Fibroblast of lung (primary cell): Measurements from ENCODE around the gene PDZD4. TPM values are rescaled to one million over a fixed set of nuclear protein-coding genes. Genes with fewer than 3 reads are reported as not detected.

ENCODE experiments used
- DNase-seq, 2 donors: peaks; one replicate each; pipeline versions ENCODE4 v3.0.0 to v3.0.0-alpha.2; 2010; ENCODE audit warnings: low read depth in 2 of 2
- H2AFZ ChIP-seq: 2 replicates; pipeline ENCODE4 v1.5.1; 2012; ENCODE audit warnings: low read length, control low read depth, inconsistent platforms
- H3K27ac ChIP-seq: 2 replicates; pipeline ENCODE4 v1.5.1; 2011; ENCODE audit warnings: low read length, control low read depth; ENCODE audit not compliant: insufficient read depth
- H3K27me3 ChIP-seq: 2 replicates; pipeline ENCODE4 v1.5.1; 2011; ENCODE audit warnings: mild to moderate bottlenecking, low read length; ENCODE audit not compliant: control insufficient read depth, insufficient read depth
- H3K36me3 ChIP-seq: 2 replicates; pipeline ENCODE4 v1.5.1; 2011; ENCODE audit warnings: low read length; ENCODE audit not compliant: control insufficient read depth, insufficient read depth
- H3K4me1 ChIP-seq: 2 replicates; pipeline ENCODE4 v1.5.1; 2011; ENCODE audit warnings: low read length; ENCODE audit not compliant: control insufficient read depth, insufficient read depth; ENCODE audit errors: extremely low read depth
- H3K4me2 ChIP-seq: 2 replicates; pipeline ENCODE4 v1.5.1; 2011; ENCODE audit warnings: low read length, control low read depth; ENCODE audit not compliant: insufficient read depth; ENCODE audit errors: extremely low read depth
- H3K4me3 ChIP-seq, 4 experiments: fragments of 200-600 bp in 1 of 4; sonication (generic) in 1 of 4; replicated peaks in 1 of 4; 2 replicates each; pipeline ENCODE4 v1.5.1; 2011 to 2016; ENCODE audit warnings: low read length in 4 of 4, low read depth in 3 of 4, mild to moderate bottlenecking in 3 of 4, control low read depth in 2 of 4, inconsistent platforms in 1 of 4, mixed read lengths in 1 of 4; ENCODE audit not compliant: insufficient read depth in 1 of 4; ENCODE audit errors: control extremely low read depth in 1 of 4
- H3K79me2 ChIP-seq: 2 replicates; pipeline ENCODE4 v1.5.1; 2012; ENCODE audit warnings: mild to moderate bottlenecking, low read length, inconsistent platforms; ENCODE audit not compliant: control insufficient read depth, insufficient read depth
- H3K9ac ChIP-seq: 2 replicates; pipeline ENCODE4 v1.5.1; 2011; ENCODE audit warnings: mild to moderate bottlenecking, low read length, control low read depth; ENCODE audit not compliant: insufficient read depth
- H3K9me3 ChIP-seq: 2 replicates; pipeline ENCODE4 v1.5.1; 2012; ENCODE audit warnings: low read depth, low read length; ENCODE audit not compliant: control insufficient read depth, insufficient read depth
- H4K20me1 ChIP-seq: 2 replicates; pipeline ENCODE4 v1.5.1; 2011; ENCODE audit warnings: low read length; ENCODE audit not compliant: control insufficient read depth, insufficient read depth; ENCODE audit errors: extremely low read depth
- EZH2 ChIP-seq: IDR thresholded peaks from 2 replicates; pipeline ENCODE4 v1.5.1; 2012; ENCODE audit warnings: low read length, control low read depth, mild to moderate bottlenecking; ENCODE audit errors: missing control alignments
- polyA plus RNA-seq, 2 donors: library from polyadenylated mRNA; depleted of rRNA in 1 of 2; stranded (reverse) in 1 of 2; unstranded in 1 of 2; fragments of >200 nt; gene quantifications; 2 replicates each; pipeline ENCODE4 v1.2.1, GENCODE V29; 2011 to 2012; ENCODE audit warnings: missing spikeins in 1 of 2
- total RNA-seq: library from RNA; depleted of rRNA; stranded (reverse); fragments of >200 nt; gene quantifications from 2 replicates; pipeline ENCODE4 v1.2.1, GENCODE V29; 2014
- TF ChIP-seq, protein P1 (sequence below), 2 donors: IDR thresholded peaks in 1 of 2; conservative IDR thresholded peaks in 1 of 2; 1 replicate in 1 of 2; 2 replicates in 1 of 2; pipeline ENCODE4 v1.5.1; 2011 to 2012; ENCODE audit warnings: low read length in 2 of 2, control low read depth in 1 of 2, inconsistent platforms in 1 of 2, low read depth in 1 of 2, mild to moderate bottlenecking in 1 of 2

Gene PDZD4
- total and polyA plus RNA-seq, 2 donors (not counting 1 experiment from before 2014, with no cell fraction given), result under 0.01 to 0.10 TPM

DNA sequence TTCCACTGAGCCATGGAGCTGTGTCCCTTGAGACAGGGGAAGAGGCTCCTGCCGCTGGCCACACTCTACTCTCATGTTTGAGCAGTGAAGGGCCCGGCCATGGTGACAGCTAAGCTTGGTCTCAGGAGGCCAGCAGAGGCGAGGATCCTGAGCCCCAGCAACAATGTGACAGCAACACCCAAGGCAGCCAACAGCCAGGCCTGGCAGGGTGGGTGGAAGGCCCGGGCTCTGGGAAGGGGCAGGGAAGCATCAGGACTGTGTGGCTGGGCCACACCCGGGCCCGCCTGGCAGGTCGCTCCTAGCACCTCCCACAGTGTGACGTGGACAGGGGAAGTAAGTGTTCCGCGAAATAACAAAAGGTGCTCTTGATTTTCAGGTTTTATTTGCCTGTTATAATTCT lies 30.8 kb upstream of the PDZD4 start:
- H2AFZ ChIP-seq, result no peak overlapping the region
- H3K27ac ChIP-seq, result no peak overlapping the region
- no peak overlapping the region for H3K9ac ChIP-seq
- no peak overlapping the region for H3K4me3 ChIP-seq
- no peaks in the 10 kb centered on the region for H3K27me3 ChIP-seq
- no peak for DNase-seq
- no peaks in the 10 kb centered on the region for H4K20me1 ChIP-seq
- no peaks in the 10 kb centered on the region for H3K4me1 ChIP-seq
- H3K36me3 ChIP-seq, result no peaks in the 10 kb centered on the region
- TF ChIP-seq, protein P1, sequence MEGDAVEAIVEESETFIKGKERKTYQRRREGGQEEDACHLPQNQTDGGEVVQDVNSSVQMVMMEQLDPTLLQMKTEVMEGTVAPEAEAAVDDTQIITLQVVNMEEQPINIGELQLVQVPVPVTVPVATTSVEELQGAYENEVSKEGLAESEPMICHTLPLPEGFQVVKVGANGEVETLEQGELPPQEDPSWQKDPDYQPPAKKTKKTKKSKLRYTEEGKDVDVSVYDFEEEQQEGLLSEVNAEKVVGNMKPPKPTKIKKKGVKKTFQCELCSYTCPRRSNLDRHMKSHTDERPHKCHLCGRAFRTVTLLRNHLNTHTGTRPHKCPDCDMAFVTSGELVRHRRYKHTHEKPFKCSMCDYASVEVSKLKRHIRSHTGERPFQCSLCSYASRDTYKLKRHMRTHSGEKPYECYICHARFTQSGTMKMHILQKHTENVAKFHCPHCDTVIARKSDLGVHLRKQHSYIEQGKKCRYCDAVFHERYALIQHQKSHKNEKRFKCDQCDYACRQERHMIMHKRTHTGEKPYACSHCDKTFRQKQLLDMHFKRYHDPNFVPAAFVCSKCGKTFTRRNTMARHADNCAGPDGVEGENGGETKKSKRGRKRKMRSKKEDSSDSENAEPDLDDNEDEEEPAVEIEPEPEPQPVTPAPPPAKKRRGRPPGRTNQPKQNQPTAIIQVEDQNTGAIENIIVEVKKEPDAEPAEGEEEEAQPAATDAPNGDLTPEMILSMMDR (conservative IDR thresholded peaks at IDR 0.05 in 1 of 2, IDR thresholded peaks at IDR 0.05 in 1 of 2; ENCODE audit: low read depth in 1 of 2, low read length in 2 of 2), result no peak
- no peak for TF ChIP-seq EZH2
- H3K9me3 ChIP-seq, result no peaks in the 10 kb centered on the region
- no peaks in the 10 kb centered on the region for H3K79me2 ChIP-seq
- no peak overlapping the region for H3K4me2 ChIP-seq

DNA sequence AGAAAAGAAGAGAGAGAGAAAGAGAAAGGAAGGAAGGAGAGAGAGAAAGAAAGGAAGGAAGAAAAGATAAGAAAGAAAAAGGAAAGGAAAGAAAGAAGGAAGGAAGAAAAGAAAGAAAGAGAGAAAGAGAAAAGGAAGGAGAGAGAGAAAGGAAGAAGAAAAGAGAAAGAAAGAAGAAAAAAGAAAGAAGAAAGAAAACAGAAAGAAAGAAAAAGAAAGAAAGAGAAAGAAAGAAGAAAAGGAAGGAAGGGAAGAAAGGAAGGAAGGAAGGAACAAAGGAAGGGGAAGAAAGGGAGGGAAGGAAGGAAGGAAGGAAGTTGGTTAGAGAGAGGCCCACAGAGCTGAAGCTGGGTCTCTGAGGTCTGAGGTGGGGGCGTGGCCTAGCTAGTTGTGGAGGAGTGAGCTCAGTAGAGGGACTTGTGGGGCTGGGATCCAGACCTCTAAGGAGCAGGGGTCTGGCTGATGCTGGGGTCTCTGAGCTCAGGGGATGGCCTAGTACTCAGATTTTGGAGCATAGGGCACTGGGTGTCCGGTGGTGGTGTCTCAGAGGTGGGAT lies 27.1 kb upstream of the PDZD4 start:
- no peaks in the 10 kb centered on the region for H3K9me3 ChIP-seq
- no peaks in the 10 kb centered on the region for H3K79me2 ChIP-seq
- no peak overlapping the region for H2AFZ ChIP-seq
- H3K27ac ChIP-seq, result no peak overlapping the region
- H4K20me1 ChIP-seq, result no peaks in the 10 kb centered on the region
- DNase-seq, result no peak
- TF ChIP-seq, protein P1 (conservative IDR thresholded peaks at IDR 0.05 in 1 of 2, IDR thresholded peaks at IDR 0.05 in 1 of 2; ENCODE audit: low read depth in 1 of 2, low read length in 2 of 2), result no peak
- TF ChIP-seq EZH2, result no peak
- H3K9ac ChIP-seq, result no peak overlapping the region
- H3K27me3 ChIP-seq, result no peaks in the 10 kb centered on the region
- H3K4me2 ChIP-seq, result no peak overlapping the region
- no peaks in the 10 kb centered on the region for H3K36me3 ChIP-seq
- H3K4me3 ChIP-seq, result no peak overlapping the region
- H3K4me1 ChIP-seq, result no peaks in the 10 kb centered on the region

DNA sequence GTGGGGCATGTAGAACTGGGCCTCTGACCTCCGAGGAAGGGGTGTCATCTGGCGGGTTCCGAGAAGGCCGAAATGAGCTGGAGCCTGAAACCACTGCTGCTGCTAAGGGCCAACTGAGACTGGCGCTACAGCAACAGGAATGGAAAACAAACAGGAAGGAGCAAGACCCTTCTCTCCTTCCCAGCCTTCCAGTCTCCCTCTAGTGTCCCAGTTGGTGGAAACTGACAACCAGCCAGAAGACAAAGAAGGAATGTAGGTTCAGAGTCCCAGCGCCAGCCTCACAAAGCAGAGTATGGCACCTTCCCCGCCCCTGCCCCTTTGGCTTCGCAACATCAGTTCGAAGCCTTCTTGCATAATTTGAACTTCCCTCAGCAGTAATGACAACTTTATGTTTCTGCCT lies 24.4 kb upstream of the PDZD4 start:
- Histone ChIP-seq H4K20me1 (no peaks in the 10 kb centered on the region), H3K79me2 (no peaks in the 10 kb centered on the region), H3K36me3 (no peaks in the 10 kb centered on the region), H3K4me1 (no peaks in the 10 kb centered on the region), H3K9me3 (no peaks in the 10 kb centered on the region), H2AFZ (no peak overlapping the region), H3K27me3 (no peaks in the 10 kb centered on the region), H3K4me2 (no peak overlapping the region), H3K4me3 (no peak overlapping the region), H3K27ac (no peak overlapping the region), H3K9ac (no peak overlapping the region)
- TF ChIP-seq, protein P1 (conservative IDR thresholded peaks at IDR 0.05 in 1 of 2, IDR thresholded peaks at IDR 0.05 in 1 of 2; ENCODE audit: low read depth in 1 of 2, low read length in 2 of 2), result no peak
- TF ChIP-seq EZH2, result no peak
- no peak for DNase-seq
